Neural progenitor cell (in vitro differentiated cells): ENCODE data around the gene FOLR3. TPM values are rescaled to one million over a fixed set of nuclear protein-coding genes. Genes with fewer than 3 reads are reported as not detected.

Experiments
- DNase-seq: peaks from one replicate; pipeline ENCODE4 v3.0.0-alpha.2; 2016; ENCODE audit warnings: low spot score
- H2AFZ ChIP-seq: fragments of 200-600 bp; sonication (generic); replicated peaks from 2 replicates; pipeline ENCODE4 v1.6.1; 2016; ENCODE audit warnings: antibody characterized with exemption
- H3F3A ChIP-seq: fragments of 200-600 bp; sonication (generic); 2 replicates; pipeline ENCODE4 v1.6.1; 2016; ENCODE audit warnings: antibody characterized with exemption, low read depth
- H3K27ac ChIP-seq: fragments of 200-600 bp; sonication (generic); 2 replicates; pipeline ENCODE4 v1.5.1; 2016; ENCODE audit warnings: mild to moderate bottlenecking
- H3K27me3 ChIP-seq: fragments of 200-600 bp; sonication (generic); 2 replicates; pipeline ENCODE4 v1.6.1; 2016; ENCODE audit warnings: mild to moderate bottlenecking, moderate library complexity
- H3K36me3 ChIP-seq: fragments of 200-600 bp; sonication (generic); 2 replicates; pipeline ENCODE4 v1.5.1; 2016
- H3K4me1 ChIP-seq: fragments of 200-600 bp; sonication (generic); 2 replicates; pipeline ENCODE4 v1.6.1; 2016; ENCODE audit warnings: mixed run types
- H3K4me2 ChIP-seq: fragments of 200-600 bp; sonication (generic); 2 replicates; pipeline ENCODE4 v1.6.1; 2016
- H3K4me3 ChIP-seq: fragments of 200-600 bp; sonication (generic); 2 replicates; pipeline ENCODE4 v1.5.1; 2016
- H3K79me2 ChIP-seq: fragments of 200-600 bp; sonication (generic); 2 replicates; pipeline ENCODE4 v1.6.1; 2016; ENCODE audit warnings: low read depth
- H3K9ac ChIP-seq: fragments of 200-600 bp; sonication (generic); 2 replicates; pipeline ENCODE4 v1.6.1; 2016
- H3K9me3 ChIP-seq: fragments of 200-600 bp; sonication (generic); 2 replicates; pipeline ENCODE4 v1.5.1; 2016; ENCODE audit warnings: low read depth
- H4K20me1 ChIP-seq: fragments of 200-600 bp; sonication (generic); 2 replicates; pipeline ENCODE4 v1.6.1; 2016; ENCODE audit warnings: low read depth
- H3K27ac Mint-ChIP-seq: 3 replicates; pipeline ENCODE4 v1.8.0; 2021; ENCODE audit warnings: mixed read lengths
- H3K27me3 Mint-ChIP-seq: 2 replicates; pipeline ENCODE4 v1.8.0; 2022; ENCODE audit warnings: low read depth, mild to moderate bottlenecking, inconsistent platforms, moderate library complexity, mixed read lengths; ENCODE audit not compliant: insufficient read depth
- H3K36me3 Mint-ChIP-seq: 3 replicates; pipeline ENCODE4 v1.8.0; 2021; ENCODE audit warnings: mixed read lengths
- H3K4me1 Mint-ChIP-seq: 3 replicates; pipeline ENCODE4 v1.8.0; 2021; ENCODE audit warnings: mixed read lengths
- H3K4me3 Mint-ChIP-seq: 3 replicates; pipeline ENCODE4 v1.8.0; 2021; ENCODE audit warnings: mild to moderate bottlenecking, moderate library complexity, mixed read lengths
- H3K9me3 Mint-ChIP-seq: 3 replicates; pipeline ENCODE4 v1.8.0; 2020; ENCODE audit warnings: mixed read lengths
- CTCF ChIP-seq: fragments of 200-600 bp; sonication (generic); IDR thresholded peaks from 2 replicates; pipeline ENCODE4 v1.5.1; 2017; ENCODE audit warnings: antibody characterized with exemption, mild to moderate bottlenecking
- EZH2 ChIP-seq: fragments of 200-600 bp; sonication (generic); IDR thresholded peaks from 2 replicates; pipeline ENCODE4 v1.6.1; 2017; ENCODE audit warnings: antibody characterized with exemption, mild to moderate bottlenecking, moderate library complexity
- EZH2phosphoT487 ChIP-seq: fragments of 200-600 bp; sonication (generic); IDR thresholded peaks from 2 replicates; pipeline ENCODE4 v1.6.1; 2017; ENCODE audit warnings: antibody characterized with exemption
- total RNA-seq: library from RNA; depleted of rRNA; stranded (reverse); fragments of >200 nt; gene quantifications from 2 replicates; pipeline ENCODE4 v1.2.3, GENCODE V29; 2015; ENCODE audit warnings: low replicate concordance

Gene FOLR3
- total RNA-seq, 1 donor from 2014 or later: not detected

GRCh38 chr11:72135891-72136683 is 562 bp downstream of the FOLR3 start:
- Mint-ChIP-seq H3K9me3 (no peaks in the 10 kb centered on the region), H3K4me1 (no peaks in the 10 kb centered on the region), H3K27me3 (peaks cover 12% of the 10 kb centered on the region), H3K27ac (no peak overlapping the region), H3K36me3 (no peaks in the 10 kb centered on the region), H3K4me3 (no peak overlapping the region)
- H4K20me1 ChIP-seq: no peaks in the 10 kb centered on the region
- H3K4me3 ChIP-seq: no peak overlapping the region
- no peaks in the 10 kb centered on the region for H3F3A ChIP-seq
- no peaks in the 10 kb centered on the region for H3K4me1 ChIP-seq
- H3K4me2 ChIP-seq: no peak overlapping the region
- no peaks in the 10 kb centered on the region for H3K36me3 ChIP-seq
- H3K27ac ChIP-seq: no peak overlapping the region
- DNase-seq: no peak
- TF ChIP-seq EZH2 (no peak), CTCF (no peak), EZH2phosphoT487 (no peak)
- H3K9ac ChIP-seq: no peak overlapping the region
- peaks cover 30% of the 10 kb centered on the region for H3K27me3 ChIP-seq
- no peaks in the 10 kb centered on the region for H3K9me3 ChIP-seq
- H2AFZ ChIP-seq: no peak overlapping the region
- H3K79me2 ChIP-seq: no peaks in the 10 kb centered on the region

GRCh38 chr11:72136684-72137262 is 1.2 kb downstream of the FOLR3 start:
- Mint-ChIP-seq H3K27ac (no peak overlapping the region), H3K4me1 (no peaks in the 10 kb centered on the region), H3K9me3 (no peaks in the 10 kb centered on the region), H3K4me3 (no peak overlapping the region), H3K27me3 (peaks cover 17% of the 10 kb centered on the region), H3K36me3 (no peaks in the 10 kb centered on the region)
- Histone ChIP-seq H3K27ac (no peak overlapping the region), H3K9me3 (no peaks in the 10 kb centered on the region), H3K9ac (no peak overlapping the region), H3K36me3 (no peaks in the 10 kb centered on the region), H3K4me1 (no peaks in the 10 kb centered on the region), H3K4me2 (no peak overlapping the region), H2AFZ (no peak overlapping the region), H3K27me3 (peaks cover 23% of the 10 kb centered on the region), H3K79me2 (no peaks in the 10 kb centered on the region), H3F3A (no peaks in the 10 kb centered on the region), H3K4me3 (no peak overlapping the region), H4K20me1 (no peaks in the 10 kb centered on the region)
- no peak for DNase-seq
- TF ChIP-seq CTCF (no peak), EZH2phosphoT487 (no peak), EZH2 (no peak)

DNA sequence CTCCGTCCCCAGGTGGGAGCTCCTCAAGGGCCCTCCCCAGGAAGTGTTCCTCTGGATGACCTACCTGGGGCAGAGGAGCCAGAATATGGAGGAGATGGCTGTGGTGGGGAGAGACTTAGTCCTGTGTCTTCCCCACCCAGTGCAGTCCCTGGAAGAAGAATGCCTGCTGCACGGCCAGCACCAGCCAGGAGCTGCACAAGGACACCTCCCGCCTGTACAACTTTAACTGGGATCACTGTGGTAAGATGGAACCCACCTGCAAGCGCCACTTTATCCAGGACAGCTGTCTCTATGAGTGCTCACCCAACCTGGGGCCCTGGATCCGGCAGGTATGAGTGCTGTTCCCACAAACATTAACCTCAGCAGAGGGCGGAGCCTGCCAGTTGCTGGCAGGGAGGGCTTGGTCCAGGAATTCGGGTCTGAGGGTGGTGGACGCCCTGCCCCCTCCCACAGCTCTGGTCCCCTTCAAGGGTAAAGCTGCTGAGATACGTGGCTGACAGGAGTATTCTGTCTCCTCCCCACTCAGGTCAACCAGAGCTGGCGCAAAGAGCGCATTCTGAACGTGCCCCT is 3.4 kb downstream of the FOLR3 start:
- TF ChIP-seq CTCF (no peak), EZH2 (no peak)
- peaks cover 2% of the 10 kb centered on the region for H3K27me3 ChIP-seq
- H3K4me3 Mint-ChIP-seq: no peak overlapping the region
- H3K36me3 Mint-ChIP-seq: no peaks in the 10 kb centered on the region
- H3K9me3 Mint-ChIP-seq: no peaks in the 10 kb centered on the region
- H2AFZ ChIP-seq: no peak overlapping the region
- H3K4me3 ChIP-seq: no peak overlapping the region
- DNase-seq: no peak
- H3K9ac ChIP-seq: no peak overlapping the region
- no peak overlapping the region for H3K27ac Mint-ChIP-seq
- H3K4me1 Mint-ChIP-seq: no peaks in the 10 kb centered on the region
- no peaks in the 10 kb centered on the region for H3F3A ChIP-seq
- H3K27me3 Mint-ChIP-seq: peaks cover 11% of the 10 kb centered on the region
- H3K79me2 ChIP-seq: no peaks in the 10 kb centered on the region
- H4K20me1 ChIP-seq: no peaks in the 10 kb centered on the region
- no peaks in the 10 kb centered on the region for H3K4me1 ChIP-seq
- H3K36me3 ChIP-seq: no peaks in the 10 kb centered on the region
- no peak overlapping the region for H3K27ac ChIP-seq
- H3K4me2 ChIP-seq: no peak overlapping the region
- H3K9me3 ChIP-seq: no peaks in the 10 kb centered on the region
